DND-41 (cell line): ENCODE data around the gene CALML3.

Experiments used
- ATAC-seq: fragments of 200-7000 bp; cut with Tn5 transposase; 3 replicates; pipeline ENCODE4 v1.9.1; 2021; ENCODE audit warnings: low read depth; ENCODE audit not compliant: insufficient read depth
- DNase-seq: peaks from one replicate; pipeline ENCODE4 v3.0.0-alpha.2; 2020
- H2AFZ ChIP-seq: 2 replicates; pipeline ENCODE4 v1.6.0; 2012; ENCODE audit warnings: low read depth, low read length
- H3K27ac ChIP-seq: 2 replicates; pipeline ENCODE4 v1.5.1; 2012; ENCODE audit warnings: low read length, inconsistent platforms
- H3K27me3 ChIP-seq: fragments of 200-600 bp; sonication (generic); 2 replicates; pipeline ENCODE4 v1.6.0; 2012; ENCODE audit warnings: low read length, mild to moderate bottlenecking, inconsistent platforms; ENCODE audit not compliant: insufficient read depth, poor library complexity
- H3K36me3 ChIP-seq: 2 replicates; pipeline ENCODE4 v1.5.1; 2012; ENCODE audit warnings: low read length, inconsistent platforms; ENCODE audit not compliant: insufficient read depth
- H3K4me1 ChIP-seq: 2 replicates; pipeline ENCODE4 v1.5.1; 2012; ENCODE audit warnings: mild to moderate bottlenecking, low read length; ENCODE audit not compliant: insufficient read depth
- H3K4me2 ChIP-seq: 2 replicates; pipeline ENCODE4 v1.6.0; 2012; ENCODE audit warnings: mild to moderate bottlenecking, moderate library complexity, low read length, inconsistent platforms; ENCODE audit not compliant: insufficient read depth
- H3K4me3 ChIP-seq, 2 experiments: fragments of 200-600 bp in 1 of 2; shearing (Covaris generic) in 1 of 2; 2 replicates each; pipeline ENCODE4 v1.5.1; 2012 to 2016; ENCODE audit warnings: inconsistent platforms in 2 of 2, low read length in 2 of 2, mild to moderate bottlenecking in 2 of 2, low read depth in 1 of 2, moderate library complexity in 1 of 2
- H3K79me2 ChIP-seq: 2 replicates; pipeline ENCODE4 v1.6.0; 2012; ENCODE audit warnings: low read length, inconsistent platforms; ENCODE audit not compliant: insufficient read depth
- H3K9ac ChIP-seq: 2 replicates; pipeline ENCODE4 v1.6.0; 2012; ENCODE audit warnings: low read depth, mild to moderate bottlenecking, inconsistent platforms, low read length, moderate library complexity
- H3K9me3 ChIP-seq: 2 replicates; pipeline ENCODE4 v1.5.1; 2012; ENCODE audit warnings: low read length, moderate library complexity, mild to moderate bottlenecking, inconsistent platforms; ENCODE audit not compliant: insufficient read depth, severe bottlenecking
- H4K20me1 ChIP-seq: 2 replicates; pipeline ENCODE4 v1.6.0; 2012; ENCODE audit warnings: low read length; ENCODE audit not compliant: insufficient read depth
- CTCF ChIP-seq: IDR thresholded peaks from 2 replicates; pipeline ENCODE4 v1.5.1; 2012; ENCODE audit warnings: borderline replicate concordance, low read length, moderate library complexity, mild to moderate bottlenecking; ENCODE audit not compliant: poor library complexity, severe bottlenecking; ENCODE audit errors: extremely low read depth
- EZH2 ChIP-seq: IDR thresholded peaks from 3 replicates; pipeline ENCODE4 v1.6.1; 2012; ENCODE audit warnings: borderline replicate concordance, low read depth, mild to moderate bottlenecking, moderate library complexity, low read length, inconsistent platforms; ENCODE audit not compliant: severe bottlenecking

Gene CALML3

GRCh38 chr10:5484205-5484604, 40.6 kb upstream of the CALML3 start:
- H4K20me1 ChIP-seq = no peaks in the 10 kb centered on the region
- H3K36me3 ChIP-seq = no peaks in the 10 kb centered on the region
- peaks cover 2% of the 10 kb centered on the region for H3K27me3 ChIP-seq
- H3K4me3 ChIP-seq = no peak overlapping the region
- ATAC-seq = no peak
- H3K79me2 ChIP-seq = no peaks in the 10 kb centered on the region
- H3K27ac ChIP-seq = no peak overlapping the region
- H3K4me2 ChIP-seq = no peak overlapping the region
- H3K4me1 ChIP-seq = no peaks in the 10 kb centered on the region
- no peaks in the 10 kb centered on the region for H3K9me3 ChIP-seq
- no peak for DNase-seq
- no peak overlapping the region for H3K9ac ChIP-seq
- H2AFZ ChIP-seq = no peak overlapping the region
- TF ChIP-seq CTCF (no peak), EZH2 (no peak)

GRCh38 chr10:5485290-5485689, 39.5 kb upstream of the CALML3 start:
- Histone ChIP-seq H3K4me1 (no peaks in the 10 kb centered on the region), H3K9ac (no peak overlapping the region), H4K20me1 (no peaks in the 10 kb centered on the region), H3K27me3 (peaks cover 2% of the 10 kb centered on the region), H3K79me2 (no peaks in the 10 kb centered on the region), H3K36me3 (no peaks in the 10 kb centered on the region), H3K4me3 (no peak overlapping the region), H3K4me2 (no peak overlapping the region), H3K27ac (no peak overlapping the region), H3K9me3 (no peaks in the 10 kb centered on the region), H2AFZ (no peak overlapping the region)
- DNase-seq (no peak), ATAC-seq (no peak)
- no peak for TF ChIP-seq CTCF
- no peak for TF ChIP-seq EZH2

- no peak overlapping the region for H2AFZ ChIP-seq
- no peak overlapping the region for H3K4me2 ChIP-seq
- peaks cover 2% of the 10 kb centered on the region for H3K27me3 ChIP-seq
- no peak overlapping the region for H3K4me3 ChIP-seq
- no peaks in the 10 kb centered on the region for H4K20me1 ChIP-seq
- H3K36me3 ChIP-seq = no peaks in the 10 kb centered on the region
- TF ChIP-seq CTCF (no peak), EZH2 (no peak)
- no peaks in the 10 kb centered on the region for H3K4me1 ChIP-seq
- no peaks in the 10 kb centered on the region for H3K9me3 ChIP-seq
- ATAC-seq (no peak), DNase-seq (no peak)
- no peak overlapping the region for H3K27ac ChIP-seq
- no peak overlapping the region for H3K9ac ChIP-seq
- H3K79me2 ChIP-seq = no peaks in the 10 kb centered on the region
Measured at GRCh38 chr10:5485948-5486852, 38.6 kb upstream of the CALML3 start.
